Neural cell (in vitro differentiated cells): ENCODE results near the gene RNF213.

Experiments used
- CTCF ChIP-seq: fragments of 450-650 bp; IDR thresholded peaks from 2 replicates; pipeline ENCODE4 v1.5.1; 2014; ENCODE audit warnings: antibody characterized with exemption, mild to moderate bottlenecking, moderate library complexity; ENCODE audit not compliant: poor library complexity, severe bottlenecking
- EZH2 ChIP-seq: fragments of 200-600, 300-800 bp; shearing (Covaris generic), sonication (generic); IDR thresholded peaks from 2 replicates; pipeline ENCODE4 v1.6.1; 2014; ENCODE audit warnings: antibody characterized with exemption, low read length, borderline replicate concordance, mild to moderate bottlenecking; ENCODE audit not compliant: insufficient read depth, poor library complexity, severe bottlenecking
- POLR2AphosphoS5 ChIP-seq: IDR thresholded peaks from 2 replicates; pipeline ENCODE4 v1.6.1; 2012
- RAD21 ChIP-seq: fragments of 450-650 bp; conservative IDR thresholded peaks from 2 replicates; pipeline ENCODE4 v1.6.1; 2014; ENCODE audit warnings: antibody characterized with exemption, mild to moderate bottlenecking, moderate library complexity
- TAF1 ChIP-seq: IDR thresholded peaks from 2 replicates; pipeline ENCODE4 v1.6.1; 2012; ENCODE audit warnings: low read depth

- TF ChIP-seq CTCF = no peak
- no peak for TF ChIP-seq EZH2
- TF ChIP-seq POLR2AphosphoS5 = no peak
- no peak for TF ChIP-seq TAF1
- TF ChIP-seq RAD21 = no peak
Observed at GRCh38 chr17:80367503-80367902, 106.9 kb downstream of the RNF213 start.
